ENCODE results near the gene ZNF526. TPM values are rescaled to one million over a fixed set of nuclear protein-coding genes. Genes with fewer than 3 reads are reported as not detected.

The ZNF526 gene
- total RNA-seq, 1 donor from 2014 or later = 13.9 TPM

DNA sequence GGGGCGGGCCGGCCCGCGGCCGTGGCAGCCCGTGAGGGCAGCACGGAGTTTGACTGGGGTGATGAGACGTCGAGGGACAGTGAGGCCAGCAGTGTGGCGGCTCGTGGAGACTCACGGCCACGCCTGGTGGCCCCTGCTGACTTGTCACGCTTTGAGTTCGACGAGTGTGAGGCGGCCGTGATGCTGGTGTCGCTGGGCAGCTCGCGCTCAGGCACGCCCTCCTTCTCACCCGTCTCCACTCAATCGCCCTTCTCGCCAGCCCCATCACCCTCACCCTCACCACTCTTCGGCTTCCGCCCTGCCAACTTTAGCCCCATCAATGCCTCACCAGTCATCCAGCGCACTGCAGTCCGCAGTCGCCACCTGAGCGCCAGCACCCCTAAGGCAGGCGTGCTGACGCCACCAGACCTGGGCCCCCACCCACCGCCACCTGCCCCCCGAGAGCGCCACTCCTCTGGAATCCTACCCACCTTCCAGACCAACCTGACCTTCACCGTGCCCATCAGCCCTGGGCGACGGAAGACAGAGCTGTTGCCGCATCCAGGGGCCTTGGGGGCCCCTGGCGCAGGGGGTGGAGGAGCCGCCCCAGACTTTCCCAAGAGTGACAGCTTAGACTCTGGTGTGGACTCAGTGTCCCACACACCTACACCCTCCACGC lies 53.4 kb downstream of the ZNF526 start:
- peaks cover 7% of the 10 kb centered on the region for H3K27me3 Mint-ChIP-seq (ENCODE audit: unreplicated experiment)
- H3K36me3 Mint-ChIP-seq (ENCODE audit: low read depth, unreplicated experiment) = peaks cover 22% of the 10 kb centered on the region
- H3K9me3 Mint-ChIP-seq (ENCODE audit: unreplicated experiment) = no peaks in the 10 kb centered on the region
- DNase-seq (ENCODE audit: low spot score) = no peak
- peak overlapping the region; percentile 51 for H3K4me3 Mint-ChIP-seq (ENCODE audit: unreplicated experiment)
- H3K4me1 Mint-ChIP-seq (ENCODE audit: unreplicated experiment) = peaks cover 39% of the 10 kb centered on the region
- TF ChIP-seq, protein P1, sequence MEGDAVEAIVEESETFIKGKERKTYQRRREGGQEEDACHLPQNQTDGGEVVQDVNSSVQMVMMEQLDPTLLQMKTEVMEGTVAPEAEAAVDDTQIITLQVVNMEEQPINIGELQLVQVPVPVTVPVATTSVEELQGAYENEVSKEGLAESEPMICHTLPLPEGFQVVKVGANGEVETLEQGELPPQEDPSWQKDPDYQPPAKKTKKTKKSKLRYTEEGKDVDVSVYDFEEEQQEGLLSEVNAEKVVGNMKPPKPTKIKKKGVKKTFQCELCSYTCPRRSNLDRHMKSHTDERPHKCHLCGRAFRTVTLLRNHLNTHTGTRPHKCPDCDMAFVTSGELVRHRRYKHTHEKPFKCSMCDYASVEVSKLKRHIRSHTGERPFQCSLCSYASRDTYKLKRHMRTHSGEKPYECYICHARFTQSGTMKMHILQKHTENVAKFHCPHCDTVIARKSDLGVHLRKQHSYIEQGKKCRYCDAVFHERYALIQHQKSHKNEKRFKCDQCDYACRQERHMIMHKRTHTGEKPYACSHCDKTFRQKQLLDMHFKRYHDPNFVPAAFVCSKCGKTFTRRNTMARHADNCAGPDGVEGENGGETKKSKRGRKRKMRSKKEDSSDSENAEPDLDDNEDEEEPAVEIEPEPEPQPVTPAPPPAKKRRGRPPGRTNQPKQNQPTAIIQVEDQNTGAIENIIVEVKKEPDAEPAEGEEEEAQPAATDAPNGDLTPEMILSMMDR (IDR thresholded peaks at IDR 0.05; ENCODE audit: unreplicated experiment) = no peak
- H3K27ac Mint-ChIP-seq (ENCODE audit: unreplicated experiment) = no peak overlapping the region

DNA sequence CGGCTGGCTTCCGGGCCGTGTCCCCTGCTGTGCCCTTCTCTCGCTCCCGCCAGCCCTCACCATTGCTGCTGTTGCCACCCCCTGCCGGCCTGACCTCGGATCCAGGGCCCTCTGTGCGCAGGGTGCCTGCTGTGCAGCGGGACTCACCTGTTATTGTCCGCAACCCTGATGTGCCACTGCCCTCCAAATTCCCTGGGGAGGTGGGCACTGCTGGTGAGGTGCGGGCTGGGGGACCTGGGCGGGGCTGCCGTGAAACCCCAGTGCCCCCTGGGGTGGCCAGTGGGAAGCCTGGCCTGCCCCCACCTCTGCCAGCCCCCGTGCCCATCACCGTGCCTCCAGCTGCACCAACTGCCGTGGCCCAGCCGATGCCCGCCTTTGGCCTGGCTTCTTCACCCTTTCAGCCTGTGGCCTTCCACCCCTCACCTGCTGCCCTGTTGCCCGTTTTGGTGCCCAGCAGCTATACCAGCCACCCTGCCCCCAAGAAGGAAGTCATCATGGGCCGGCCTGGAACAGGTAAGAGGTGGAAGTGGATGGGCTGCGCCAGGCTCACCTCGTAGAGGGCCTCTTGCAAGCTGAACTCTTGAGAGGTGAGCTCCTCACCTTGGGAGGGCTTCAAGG lies 54.1 kb downstream of the ZNF526 start:
- no peaks in the 10 kb centered on the region for H3K9me3 Mint-ChIP-seq (ENCODE audit: unreplicated experiment)
- no peak overlapping the region for H3K27ac Mint-ChIP-seq (ENCODE audit: unreplicated experiment)
- no peak overlapping the region for H3K4me3 Mint-ChIP-seq (ENCODE audit: unreplicated experiment)

DNA sequence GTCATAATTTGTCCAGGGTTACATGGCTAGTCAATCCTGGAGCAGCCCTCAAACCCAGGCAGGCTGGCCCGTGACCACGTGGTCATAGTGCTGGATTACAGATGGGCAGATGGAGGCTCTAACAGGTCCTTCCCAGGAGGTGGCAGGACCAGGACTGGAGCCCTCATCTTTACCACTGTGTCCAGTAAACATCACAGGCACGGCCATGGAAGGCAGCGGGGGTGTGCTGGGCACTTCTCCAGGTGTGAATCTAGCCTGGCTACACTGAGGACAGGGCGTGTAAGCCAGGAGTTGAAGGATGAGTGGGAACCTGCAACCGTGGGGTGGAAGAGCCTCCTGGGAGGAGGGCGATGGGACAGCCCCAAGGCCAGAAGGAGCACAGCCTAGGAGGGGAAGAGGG lies 55.0 kb downstream of the ZNF526 start:
- Mint-ChIP-seq H3K27ac (ENCODE audit: unreplicated experiment) (no peak overlapping the region), H3K9me3 (ENCODE audit: unreplicated experiment) (no peaks in the 10 kb centered on the region), H3K36me3 (ENCODE audit: low read depth, unreplicated experiment) (peaks cover 28% of the 10 kb centered on the region), H3K4me3 (ENCODE audit: unreplicated experiment) (peak overlapping the region; percentile 77), H3K27me3 (ENCODE audit: unreplicated experiment) (peaks cover 11% of the 10 kb centered on the region), H3K4me1 (ENCODE audit: unreplicated experiment) (peaks cover 44% of the 10 kb centered on the region)
- no peak for DNase-seq (ENCODE audit: low spot score)
- TF ChIP-seq, protein P1 (IDR thresholded peaks at IDR 0.05; ENCODE audit: unreplicated experiment) = no peak

More for the DNA sequence above, 54.1 kb downstream of the ZNF526 start:
- Mint-ChIP-seq H3K27me3 (ENCODE audit: unreplicated experiment) (peaks cover 7% of the 10 kb centered on the region), H3K4me1 (ENCODE audit: unreplicated experiment) (peaks cover 46% of the 10 kb centered on the region), H3K36me3 (ENCODE audit: low read depth, unreplicated experiment) (peaks cover 23% of the 10 kb centered on the region)
- no peak for DNase-seq (ENCODE audit: low spot score)
- TF ChIP-seq, protein P1 (IDR thresholded peaks at IDR 0.05; ENCODE audit: unreplicated experiment) = no peak

DNA sequence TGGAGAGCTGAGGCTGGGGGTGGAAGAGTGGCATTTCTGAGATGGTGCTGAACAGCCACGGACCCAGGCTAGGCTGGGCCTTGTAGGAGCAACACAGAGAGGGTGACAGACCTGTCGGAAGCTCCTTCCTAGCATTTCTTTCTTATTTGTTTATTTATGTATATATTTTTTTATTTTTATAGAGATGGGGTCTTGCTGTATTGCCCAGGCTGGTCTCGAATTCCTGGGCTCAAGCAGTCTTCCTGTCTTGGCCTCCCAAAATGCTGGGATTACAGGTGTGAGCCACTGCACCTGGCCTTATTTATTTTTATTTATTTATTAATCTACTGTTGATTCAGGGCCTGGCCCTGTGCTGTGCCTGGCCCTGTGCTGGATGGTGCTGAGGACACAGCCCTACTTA lies 55.4 kb downstream of the ZNF526 start:
- no peak for DNase-seq (ENCODE audit: low spot score)
- Mint-ChIP-seq H3K36me3 (ENCODE audit: low read depth, unreplicated experiment) (peaks cover 28% of the 10 kb centered on the region), H3K9me3 (ENCODE audit: unreplicated experiment) (no peaks in the 10 kb centered on the region), H3K27ac (ENCODE audit: unreplicated experiment) (no peak overlapping the region), H3K4me3 (ENCODE audit: unreplicated experiment) (peak overlapping the region; percentile 77), H3K4me1 (ENCODE audit: unreplicated experiment) (peaks cover 40% of the 10 kb centered on the region), H3K27me3 (ENCODE audit: unreplicated experiment) (peaks cover 9% of the 10 kb centered on the region)
- TF ChIP-seq, protein P1 (IDR thresholded peaks at IDR 0.05; ENCODE audit: unreplicated experiment) = no peak

DNA sequence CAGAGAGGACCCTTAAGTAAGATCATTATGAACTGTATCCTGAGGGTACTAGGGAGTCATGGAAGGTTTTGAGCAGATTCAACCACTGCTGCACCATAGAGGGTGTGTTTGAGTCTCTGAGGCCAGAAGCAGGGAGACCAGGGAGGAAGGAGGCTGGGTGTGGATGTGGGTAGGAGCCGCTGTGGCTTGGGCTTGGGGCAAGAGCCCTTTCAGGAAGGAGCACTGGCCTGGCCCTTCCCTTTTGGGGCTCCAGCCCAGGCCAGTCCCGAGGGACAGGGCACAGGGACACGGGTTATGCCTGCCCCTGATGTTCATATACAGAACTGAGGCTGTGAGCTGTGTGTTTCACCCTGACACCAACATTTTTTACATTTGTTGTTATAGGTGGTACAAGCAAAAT lies 56.2 kb downstream of the ZNF526 start:
- TF ChIP-seq, protein P1 (IDR thresholded peaks at IDR 0.05; ENCODE audit: unreplicated experiment) = no peak
- H3K27ac Mint-ChIP-seq (ENCODE audit: unreplicated experiment) = no peak overlapping the region
- DNase-seq (ENCODE audit: low spot score) = no peak
- peaks cover 27% of the 10 kb centered on the region for H3K36me3 Mint-ChIP-seq (ENCODE audit: low read depth, unreplicated experiment)
- H3K9me3 Mint-ChIP-seq (ENCODE audit: unreplicated experiment) = no peaks in the 10 kb centered on the region
- peaks cover 34% of the 10 kb centered on the region for H3K4me1 Mint-ChIP-seq (ENCODE audit: unreplicated experiment)
- H3K4me3 Mint-ChIP-seq (ENCODE audit: unreplicated experiment) = peak overlapping the region; percentile 78
- H3K27me3 Mint-ChIP-seq (ENCODE audit: unreplicated experiment) = peaks cover 9% of the 10 kb centered on the region

Data from endothelial cell (in vitro differentiated cells).